ENCODE results near the gene STK26. TPM values are rescaled to one million over a fixed set of nuclear protein-coding genes. Genes with fewer than 3 reads are reported as not detected.
"Not testable (repeated sequence)": the region's sequence is repeated elsewhere in the genome, so short reads cannot be mapped to it uniquely, and the experiment has no call there.

STK26 gene
- total RNA-seq, 1 experiment from 2014 or later, result 38.5 TPM

DNA sequence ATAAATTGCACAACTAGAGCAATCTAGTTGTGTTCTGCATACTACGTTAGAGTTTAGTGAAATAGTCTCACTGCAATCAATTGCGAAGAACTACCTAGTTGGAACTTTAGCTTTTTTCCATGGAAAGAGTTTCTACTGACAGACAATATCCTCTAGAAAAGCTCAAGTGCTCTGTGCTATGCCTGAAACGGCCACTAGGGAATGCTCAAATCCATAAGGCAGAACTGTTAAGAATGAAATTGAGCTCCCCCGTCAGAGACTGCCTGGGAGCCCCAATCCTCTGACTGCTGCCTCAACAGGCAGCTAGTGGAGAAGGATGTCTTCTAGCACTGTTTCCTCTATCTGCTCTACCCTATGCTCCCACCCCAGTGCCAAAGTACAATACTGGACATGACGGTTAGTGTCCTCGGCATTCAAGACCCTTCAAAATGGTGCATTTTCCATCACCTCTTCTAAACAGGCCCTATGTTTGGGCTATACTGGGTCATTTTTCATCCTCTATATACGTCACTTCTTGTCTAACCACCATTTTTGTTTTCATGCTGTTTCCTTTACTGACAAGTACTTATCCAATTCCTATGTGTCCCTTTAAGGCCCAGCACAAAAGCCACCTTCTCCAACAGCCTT lies 69.5 kb downstream of the STK26 start:
- intact Hi-C loops (cut with micrococcal nuclease; ENCODE audit: unreplicated experiment), result loop anchor here (1.0 to 5.0 kb wide), 3 partner anchors 127 to 540 kb away; partner anchors contain the start of gene RAP2C
- CTCF ChIA-PET, result interaction anchor here (0.5 to 1.7 kb wide), 16 partner anchors 9 to 539 kb away, joined by 3 to 47 read pairs (median 3); partner anchors contain the start of genes RAP2C and STK26
- no peak overlapping the region for H3K27ac Mint-ChIP-seq (ENCODE audit: unreplicated experiment)

DNA sequence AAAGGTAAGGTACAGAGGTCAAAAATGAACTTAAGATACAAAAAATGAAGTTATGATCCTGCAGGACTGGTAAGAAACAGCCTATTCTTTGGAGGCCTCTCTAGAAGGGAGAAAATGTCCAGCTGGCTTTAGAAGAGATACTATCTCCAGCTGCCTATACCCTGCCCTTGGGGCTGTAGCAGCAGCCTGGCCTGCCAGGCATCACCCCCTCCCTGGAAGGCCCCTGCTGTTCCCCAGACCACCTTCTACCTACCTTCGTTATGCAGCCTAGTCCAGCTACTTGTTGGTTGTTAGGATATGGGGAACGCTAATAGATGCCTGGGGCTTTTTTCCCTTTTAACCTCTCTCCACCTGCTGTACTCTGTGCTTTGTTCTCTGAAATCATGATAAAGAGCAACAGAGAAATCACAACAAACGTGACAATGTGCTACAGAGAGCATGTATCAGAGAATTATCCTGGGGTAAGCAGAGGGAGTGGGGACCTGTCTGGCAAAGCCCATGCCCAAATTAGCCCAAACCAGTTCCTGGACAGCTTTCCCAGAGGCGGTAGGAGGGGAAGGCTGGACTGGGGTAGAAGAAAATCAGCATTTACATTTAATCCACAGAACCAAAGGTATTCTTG lies 70.2 kb downstream of the STK26 start:
- no peak for DNase-seq
- Mint-ChIP-seq H3K27ac (ENCODE audit: unreplicated experiment) (no peak overlapping the region), H3K9me3 (ENCODE audit: low read depth, unreplicated experiment) (no peaks in the 10 kb centered on the region), H3K36me3 (ENCODE audit: insufficient read depth, unreplicated experiment) (no peaks in the 10 kb centered on the region), H3K4me3 (ENCODE audit: low read depth, unreplicated experiment) (no peak overlapping the region), H3K27me3 (ENCODE audit: unreplicated experiment) (peaks cover 7% of the 10 kb centered on the region), H3K4me1 (ENCODE audit: low read depth, unreplicated experiment) (no peaks in the 10 kb centered on the region)
- CTCF ChIA-PET, result interaction anchor here (1.1 to 1.7 kb wide), 4 partner anchors 126 to 538 kb away, joined by 4 to 47 read pairs (median 6); partner anchors contain the start of gene RAP2C
- BruUV-seq (replicated peaks), result no TSS peak
- TF ChIP-seq, protein P1, sequence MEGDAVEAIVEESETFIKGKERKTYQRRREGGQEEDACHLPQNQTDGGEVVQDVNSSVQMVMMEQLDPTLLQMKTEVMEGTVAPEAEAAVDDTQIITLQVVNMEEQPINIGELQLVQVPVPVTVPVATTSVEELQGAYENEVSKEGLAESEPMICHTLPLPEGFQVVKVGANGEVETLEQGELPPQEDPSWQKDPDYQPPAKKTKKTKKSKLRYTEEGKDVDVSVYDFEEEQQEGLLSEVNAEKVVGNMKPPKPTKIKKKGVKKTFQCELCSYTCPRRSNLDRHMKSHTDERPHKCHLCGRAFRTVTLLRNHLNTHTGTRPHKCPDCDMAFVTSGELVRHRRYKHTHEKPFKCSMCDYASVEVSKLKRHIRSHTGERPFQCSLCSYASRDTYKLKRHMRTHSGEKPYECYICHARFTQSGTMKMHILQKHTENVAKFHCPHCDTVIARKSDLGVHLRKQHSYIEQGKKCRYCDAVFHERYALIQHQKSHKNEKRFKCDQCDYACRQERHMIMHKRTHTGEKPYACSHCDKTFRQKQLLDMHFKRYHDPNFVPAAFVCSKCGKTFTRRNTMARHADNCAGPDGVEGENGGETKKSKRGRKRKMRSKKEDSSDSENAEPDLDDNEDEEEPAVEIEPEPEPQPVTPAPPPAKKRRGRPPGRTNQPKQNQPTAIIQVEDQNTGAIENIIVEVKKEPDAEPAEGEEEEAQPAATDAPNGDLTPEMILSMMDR (IDR thresholded peaks at IDR 0.05; ENCODE audit: unreplicated experiment), result no peak
- intact Hi-C loops (cut with micrococcal nuclease; ENCODE audit: unreplicated experiment), result loop anchor here (2.0 to 5.0 kb wide), 2 partner anchors 521 to 539 kb away; no protein-coding TSS in a partner anchor

More for the DNA sequence above, 69.5 kb downstream of the STK26 start:
- no peaks in the 10 kb centered on the region for H3K4me1 Mint-ChIP-seq (ENCODE audit: low read depth, unreplicated experiment)
- H3K4me3 Mint-ChIP-seq (ENCODE audit: low read depth, unreplicated experiment), result no peak overlapping the region
- DNase-seq, result peak; percentile 52
- TF ChIP-seq, protein P1 (IDR thresholded peaks at IDR 0.05; ENCODE audit: unreplicated experiment), result peak; percentile 41
- H3K36me3 Mint-ChIP-seq (ENCODE audit: insufficient read depth, unreplicated experiment), result no peaks in the 10 kb centered on the region
- H3K27me3 Mint-ChIP-seq (ENCODE audit: unreplicated experiment), result no peaks in the 10 kb centered on the region
- no TSS peak for BruUV-seq (replicated peaks)
- H3K9me3 Mint-ChIP-seq (ENCODE audit: low read depth, unreplicated experiment), result no peaks in the 10 kb centered on the region

DNA sequence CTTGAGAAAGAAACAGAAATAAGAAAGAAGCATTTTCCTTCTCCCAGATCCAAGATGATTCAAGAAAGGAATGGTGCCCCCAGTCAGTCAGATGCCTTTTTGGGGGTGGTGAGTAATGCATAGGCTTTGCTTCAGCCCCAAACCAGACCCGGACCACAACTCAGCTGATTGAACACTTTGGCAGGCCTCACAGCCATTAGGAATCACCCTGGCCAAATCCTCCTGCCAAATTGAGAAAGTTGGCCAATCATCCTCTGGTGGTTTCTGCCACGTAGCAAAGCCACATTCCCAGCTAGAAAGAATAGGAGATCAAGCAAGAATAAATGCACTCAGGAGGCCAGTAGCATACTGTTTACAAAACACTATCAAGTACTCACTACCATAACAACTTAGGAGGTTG lies 71.1 kb downstream of the STK26 start:
- no TSS peak for BruUV-seq (replicated peaks)
- CTCF ChIA-PET, result interaction anchor here (1.4 kb wide), 1 partner anchor 125 kb away, joined by 4 read pairs; the partner anchor contains the start of gene RAP2C
- peaks cover 14% of the 10 kb centered on the region for H3K27me3 Mint-ChIP-seq (ENCODE audit: unreplicated experiment)
- H3K4me3 Mint-ChIP-seq (ENCODE audit: low read depth, unreplicated experiment), result no peak overlapping the region
- no peak for DNase-seq
- H3K9me3 Mint-ChIP-seq (ENCODE audit: low read depth, unreplicated experiment), result no peaks in the 10 kb centered on the region
- no peaks in the 10 kb centered on the region for H3K4me1 Mint-ChIP-seq (ENCODE audit: low read depth, unreplicated experiment)
- TF ChIP-seq, protein P1 (IDR thresholded peaks at IDR 0.05; ENCODE audit: unreplicated experiment), result no peak
- no peak overlapping the region for H3K27ac Mint-ChIP-seq (ENCODE audit: unreplicated experiment)
- intact Hi-C loops (cut with micrococcal nuclease; ENCODE audit: unreplicated experiment), result loop anchor here (5.0 kb wide), 1 partner anchor 538 kb away; no protein-coding TSS in a partner anchor
- H3K36me3 Mint-ChIP-seq (ENCODE audit: insufficient read depth, unreplicated experiment), result no peaks in the 10 kb centered on the region

DNA sequence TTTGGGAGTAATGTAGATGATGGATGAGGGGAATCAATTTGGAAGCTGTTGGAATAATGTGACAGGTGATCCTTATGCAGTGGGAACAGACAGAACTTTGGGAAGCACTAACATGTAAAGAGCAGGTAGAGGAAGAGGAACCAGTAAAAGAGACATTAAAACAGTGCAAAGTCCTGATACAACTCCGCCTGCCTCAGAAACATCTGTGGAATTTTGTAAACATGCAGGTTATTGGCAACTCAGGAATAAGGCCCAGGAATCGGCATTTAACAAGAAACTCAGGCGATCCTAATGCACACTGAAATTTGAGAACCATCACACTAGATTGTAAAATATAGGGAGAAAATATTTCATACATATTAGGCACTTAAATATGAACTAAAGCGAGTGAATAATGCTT lies 75.6 kb downstream of the STK26 start:
- H3K27ac Mint-ChIP-seq (ENCODE audit: unreplicated experiment); intact Hi-C loops (cut with micrococcal nuclease; ENCODE audit: unreplicated experiment); H3K36me3 Mint-ChIP-seq (ENCODE audit: insufficient read depth, unreplicated experiment); DNase-seq; H3K4me3 Mint-ChIP-seq (ENCODE audit: low read depth, unreplicated experiment); BruUV-seq (replicated peaks); H3K4me1 Mint-ChIP-seq (ENCODE audit: low read depth, unreplicated experiment); CTCF ChIA-PET; H3K9me3 Mint-ChIP-seq (ENCODE audit: low read depth, unreplicated experiment): not testable (repeated sequence)
- peaks cover 14% of the 10 kb centered on the region for H3K27me3 Mint-ChIP-seq (ENCODE audit: unreplicated experiment)

Data from Calu3 (cell line).